Mammary epithelial cell (primary cell): Measurements from ENCODE around the gene FZD4.

Source experiments
- EZH2 ChIP-seq: IDR thresholded peaks from 2 replicates; pipeline ENCODE4 v1.6.1; 2012; ENCODE audit warnings: low read length, inconsistent platforms, borderline replicate concordance
- TF ChIP-seq, protein P1 (sequence below), 2 donors: IDR thresholded peaks in 1 of 2; conservative IDR thresholded peaks in 1 of 2; 2 replicates each; pipeline ENCODE4 v1.5.1; 2011 to 2012; ENCODE audit warnings: inconsistent platforms in 2 of 2, low read length in 2 of 2, mild to moderate bottlenecking in 2 of 2, control low read depth in 1 of 2, low read depth in 1 of 2; ENCODE audit not compliant: insufficient read depth in 1 of 2; ENCODE audit errors: extremely low read depth in 1 of 2

- TF ChIP-seq, protein P1, sequence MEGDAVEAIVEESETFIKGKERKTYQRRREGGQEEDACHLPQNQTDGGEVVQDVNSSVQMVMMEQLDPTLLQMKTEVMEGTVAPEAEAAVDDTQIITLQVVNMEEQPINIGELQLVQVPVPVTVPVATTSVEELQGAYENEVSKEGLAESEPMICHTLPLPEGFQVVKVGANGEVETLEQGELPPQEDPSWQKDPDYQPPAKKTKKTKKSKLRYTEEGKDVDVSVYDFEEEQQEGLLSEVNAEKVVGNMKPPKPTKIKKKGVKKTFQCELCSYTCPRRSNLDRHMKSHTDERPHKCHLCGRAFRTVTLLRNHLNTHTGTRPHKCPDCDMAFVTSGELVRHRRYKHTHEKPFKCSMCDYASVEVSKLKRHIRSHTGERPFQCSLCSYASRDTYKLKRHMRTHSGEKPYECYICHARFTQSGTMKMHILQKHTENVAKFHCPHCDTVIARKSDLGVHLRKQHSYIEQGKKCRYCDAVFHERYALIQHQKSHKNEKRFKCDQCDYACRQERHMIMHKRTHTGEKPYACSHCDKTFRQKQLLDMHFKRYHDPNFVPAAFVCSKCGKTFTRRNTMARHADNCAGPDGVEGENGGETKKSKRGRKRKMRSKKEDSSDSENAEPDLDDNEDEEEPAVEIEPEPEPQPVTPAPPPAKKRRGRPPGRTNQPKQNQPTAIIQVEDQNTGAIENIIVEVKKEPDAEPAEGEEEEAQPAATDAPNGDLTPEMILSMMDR (conservative IDR thresholded peaks at IDR 0.05 in 1 of 2, IDR thresholded peaks at IDR 0.05 in 1 of 2; ENCODE audit: extremely low read depth in 1 of 2, insufficient read depth in 1 of 2, low read depth in 1 of 2, low read length in 2 of 2), result no peak
- TF ChIP-seq EZH2, result no peak
Observed at GRCh38 chr11:86933891-86934581, 21.2 kb downstream of the FZD4 start.
